Neural crest cell (in vitro differentiated cells): ENCODE results near the gene MNDA. TPM values are rescaled to one million over a fixed set of nuclear protein-coding genes. Genes with fewer than 3 reads are reported as not detected.

ENCODE experiments used
- DNase-seq: peaks from one replicate; pipeline ENCODE4 v3.0.0; 2021; ENCODE audit warnings: low read depth, mixed read lengths, low spot score
- H3K27ac Mint-ChIP-seq: one replicate; pipeline ENCODE4 v1.8.0; 2021; ENCODE audit warnings: mild to moderate bottlenecking, mixed read lengths; ENCODE audit not compliant: unreplicated experiment
- H3K27me3 Mint-ChIP-seq: 2 replicates; pipeline ENCODE4 v1.8.0; 2021; ENCODE audit warnings: low read depth, mild to moderate bottlenecking, mixed read lengths
- H3K36me3 Mint-ChIP-seq: 2 replicates; pipeline ENCODE4 v1.8.0; 2021; ENCODE audit warnings: low read depth, mild to moderate bottlenecking, mixed read lengths
- H3K4me1 Mint-ChIP-seq: 2 replicates; pipeline ENCODE4 v1.8.0; 2021; ENCODE audit warnings: mixed read lengths
- H3K4me3 Mint-ChIP-seq: one replicate; pipeline ENCODE4 v1.8.0; 2021; ENCODE audit warnings: mild to moderate bottlenecking, mixed read lengths
- H3K9me3 Mint-ChIP-seq: 2 replicates; pipeline ENCODE4 v1.8.0; 2021; ENCODE audit warnings: mixed read lengths
- CTCF ChIP-seq: fragments of 200-600 bp; sonication (generic); conservative IDR thresholded peaks from 2 replicates; pipeline ENCODE4 v1.5.0; 2021; ENCODE audit warnings: antibody characterized with exemption, mild to moderate bottlenecking
- total RNA-seq: library from RNA; stranded (reverse); gene quantifications from 2 replicates; pipeline ENCODE4 v1.2.1, GENCODE V29; 2021

MNDA gene
- total RNA-seq, 1 donor from 2014 or later, result not detected

- Mint-ChIP-seq H3K27ac (no peak overlapping the region), H3K4me3 (no peak overlapping the region), H3K9me3 (no peaks in the 10 kb centered on the region), H3K4me1 (no peaks in the 10 kb centered on the region), H3K27me3 (no peaks in the 10 kb centered on the region), H3K36me3 (no peaks in the 10 kb centered on the region)
- no peak for TF ChIP-seq CTCF
- DNase-seq, result no peak
Observed at GRCh38 chr1:158893654-158894053, 62.5 kb downstream of the MNDA start.

- no peak for TF ChIP-seq CTCF
- H3K27me3 Mint-ChIP-seq, result no peaks in the 10 kb centered on the region
- no peak overlapping the region for H3K27ac Mint-ChIP-seq
- DNase-seq, result no peak
- H3K36me3 Mint-ChIP-seq, result no peaks in the 10 kb centered on the region
- no peaks in the 10 kb centered on the region for H3K4me1 Mint-ChIP-seq
- H3K4me3 Mint-ChIP-seq, result no peak overlapping the region
- no peaks in the 10 kb centered on the region for H3K9me3 Mint-ChIP-seq
Observed at GRCh38 chr1:158898722-158899121, 67.6 kb downstream of the MNDA start.

Other genes starting within 250 kb of the MNDA start
- gene OR10Z1, start 226.1 kb upstream of the MNDA start, total RNA-seq, result not detected in 2 replicates
- gene SPTA1, start 144.6 kb upstream of the MNDA start, total RNA-seq, result not detected in 2 replicates
- not detected in 2 replicates for gene OR6K2, start 130.7 kb upstream of the MNDA start, total RNA-seq
- gene OR6K3, start 110.6 kb upstream of the MNDA start, total RNA-seq, result not detected in 2 replicates
- not detected in 2 replicates for gene OR6K6, start 76.6 kb upstream of the MNDA start, total RNA-seq
- gene OR6N1, start 59.2 kb upstream of the MNDA start, total RNA-seq, result not detected in 2 replicates
- not detected in 2 replicates for gene OR6N2, start 50.1 kb upstream of the MNDA start, total RNA-seq
- not detected in 2 replicates for gene PYHIN1, start 100.2 kb downstream of the MNDA start, total RNA-seq
- gene IFI16, start 178.6 kb downstream of the MNDA start, total RNA-seq, result 4.9 and 6.3 TPM in 2 replicates
- 3.9 and 5.7 TPM in 2 replicates for gene AIM2, start 245.4 kb downstream of the MNDA start, total RNA-seq